CD4-positive, alpha-beta T cell (primary cell): Measurements from ENCODE around the gene CALHM4. TPM values are rescaled to one million over a fixed set of nuclear protein-coding genes. Genes with fewer than 3 reads are reported as not detected.

ENCODE experiments used
- ATAC-seq: fragments of 200-7000 bp; cut with Tn5 transposase; one replicate; pipeline ENCODE4 v1.10.0; 2022; ENCODE audit warnings: mild to moderate bottlenecking; ENCODE audit not compliant: poor library complexity
- CTCF ChIA-PET: fragments of 350-600 bp; sonication (Branson Sonifier 250); formaldehyde crosslinking; loops from one replicate; lab custom pipeline; 2021; ENCODE audit warnings: antibody characterized with exemption, inconsistent platforms; lab: Charles Lee
- POLR2A ChIA-PET: fragments of 350-600 bp; sonication (Branson Sonifier 250); formaldehyde crosslinking; loops from one replicate; lab custom pipeline; 2021; ENCODE audit warnings: antibody characterized with exemption, inconsistent platforms; lab: Charles Lee
- DNase-seq, 14 experiments: peaks; one replicate each; pipeline ENCODE4 v3.0.0-alpha.2; 2013 to 2020; ENCODE audit warnings: mixed read lengths in 2 of 14
- H3K27ac ChIP-seq, 2 donors: one replicate each; pipeline versions ENCODE4 v1.5.1 to v1.7.0; 2013; ENCODE audit warnings: low read length in 2 of 2, low read depth in 1 of 2, mild to moderate bottlenecking in 1 of 2
- H3K27me3 ChIP-seq, 2 experiments: 1 replicate in 1 of 2; 2 replicates in 1 of 2; pipeline versions ENCODE4 v1.6.1 to v1.7.0; 2013; ENCODE audit warnings: low read length in 2 of 2, control low read depth in 1 of 2, mild to moderate bottlenecking in 1 of 2, moderate library complexity in 1 of 2; ENCODE audit not compliant: insufficient read depth in 2 of 2, control insufficient read depth in 1 of 2
- H3K36me3 ChIP-seq: one replicate; pipeline ENCODE4 v1.6.1; 2013; ENCODE audit warnings: low read length, control low read depth; ENCODE audit not compliant: insufficient read depth
- H3K4me1 ChIP-seq: one replicate; pipeline ENCODE4 v1.6.1; 2013; ENCODE audit warnings: low read length, control low read depth; ENCODE audit not compliant: insufficient read depth
- H3K4me3 ChIP-seq: one replicate; pipeline ENCODE4 v1.5.1; 2013; ENCODE audit warnings: mild to moderate bottlenecking, low read length, moderate library complexity
- H3K9me3 ChIP-seq, 2 experiments: 1 replicate in 1 of 2; 2 replicates in 1 of 2; pipeline versions ENCODE4 v1.6.1 to v1.7.0; 2013; ENCODE audit warnings: low read length in 2 of 2, mild to moderate bottlenecking in 2 of 2, control low read depth in 1 of 2, moderate library complexity in 1 of 2; ENCODE audit not compliant: control insufficient read depth in 1 of 2, insufficient read depth in 1 of 2
- H3K27ac Mint-ChIP-seq: one replicate; pipeline ENCODE4 v1.8.0; 2020; ENCODE audit warnings: mixed read lengths
- H3K27me3 Mint-ChIP-seq: one replicate; pipeline ENCODE4 v1.8.0; 2021; ENCODE audit warnings: mixed read lengths
- H3K36me3 Mint-ChIP-seq: one replicate; pipeline ENCODE4 v1.8.0; 2021; ENCODE audit warnings: low read depth, mixed read lengths
- H3K4me1 Mint-ChIP-seq: one replicate; pipeline ENCODE4 v1.8.0; 2021; ENCODE audit warnings: low read depth, mixed read lengths
- H3K4me3 Mint-ChIP-seq: one replicate; pipeline ENCODE4 v1.8.0; 2020; ENCODE audit warnings: mild to moderate bottlenecking, mixed read lengths
- H3K9me3 Mint-ChIP-seq: one replicate; pipeline ENCODE4 v1.8.0; 2020; ENCODE audit warnings: mixed read lengths
- CTCF ChIP-seq: fragments of 200-600 bp; IDR thresholded peaks from one replicate; pipeline ENCODE4 v1.8.0; 2022; ENCODE audit warnings: antibody characterized with exemption, mild to moderate bottlenecking
- intact Hi-C, 2 experiments: fragments of 100-400 bp; cut with DNase I in 1 of 2; cut with micrococcal nuclease in 1 of 2; formaldehyde crosslinking; loops; one replicate each; pipeline versions ENCODE4 v1.15.1 to v1.9.0; 2023 to 2025; cut with DNase I, micrococcal nuclease
- total RNA-seq, 174 experiments: library from RNA in 2 of 174; stranded (reverse) in 2 of 174; gene quantifications; one replicate each; pipeline ENCODE4 v1.2.3 and lab custom pipeline; 2021 to 2026

Gene CALHM4
- total RNA-seq, 2 experiments from 2014 or later = not detected

DNA sequence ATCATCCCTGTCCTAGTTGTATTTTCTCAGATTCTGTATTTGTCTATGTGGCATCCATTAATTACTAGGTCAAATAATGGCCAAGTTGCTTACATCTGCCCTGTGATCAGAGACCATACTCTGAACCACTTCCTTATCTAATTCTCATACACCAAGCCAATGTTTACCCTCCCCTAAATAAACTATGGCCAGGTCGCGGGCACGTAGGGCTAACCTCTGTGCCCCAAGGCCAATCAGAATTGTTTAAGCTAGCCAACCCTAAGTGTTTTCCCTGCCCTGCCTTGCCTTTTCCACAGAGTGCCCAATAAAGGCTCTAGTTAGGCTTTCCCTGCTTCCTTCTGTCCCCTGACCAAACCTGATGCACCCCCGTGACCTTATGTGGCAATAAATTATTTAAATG is 2.8 kb upstream of the CALHM4 start:
- no peak for ATAC-seq
- Mint-ChIP-seq H3K9me3 (no peaks in the 10 kb centered on the region), H3K36me3 (no peaks in the 10 kb centered on the region), H3K27ac (no peak overlapping the region), H3K4me3 (no peak overlapping the region), H3K4me1 (no peaks in the 10 kb centered on the region), H3K27me3 (peaks cover 42% of the 10 kb centered on the region)
- DNase-seq = no peak
- ChIA-PET POLR2A (no interaction called here), CTCF (no interaction called here)
- Histone ChIP-seq H3K27me3 (peaks cover 3 to 11% of the 10 kb centered on the region in 2 experiments), H3K9me3 (no peaks in the 10 kb centered on the region), H3K27ac (no peak overlapping the region), H3K4me3 (no peak overlapping the region), H3K36me3 (no peaks in the 10 kb centered on the region), H3K4me1 (no peaks in the 10 kb centered on the region)
- no peak for TF ChIP-seq CTCF
- intact Hi-C loops = no loop called here

GRCh38 chr6:116556065-116556464 is 2.5 kb downstream of the CALHM4 start:
- ATAC-seq (no peak), DNase-seq (no peak)
- peaks cover 3 to 6% of the 10 kb centered on the region in 2 experiments for H3K27me3 ChIP-seq
- H3K4me1 ChIP-seq = no peaks in the 10 kb centered on the region
- Mint-ChIP-seq H3K9me3 (no peaks in the 10 kb centered on the region), H3K27me3 (peaks cover 22% of the 10 kb centered on the region), H3K4me1 (no peaks in the 10 kb centered on the region), H3K36me3 (no peaks in the 10 kb centered on the region), H3K27ac (no peak overlapping the region), H3K4me3 (no peak overlapping the region)
- POLR2A ChIA-PET = interaction anchor here (0.7 kb wide), 1 partner anchor 15 kb away, joined by 3 read pairs; the partner anchor contains the start of gene RWDD1
- H3K4me3 ChIP-seq = no peak overlapping the region
- no peak overlapping the region for H3K27ac ChIP-seq
- H3K9me3 ChIP-seq = no peaks in the 10 kb centered on the region
- intact Hi-C loops = no loop called here
- no peaks in the 10 kb centered on the region for H3K36me3 ChIP-seq
- TF ChIP-seq CTCF = no peak
- CTCF ChIA-PET = no interaction called here

DNA sequence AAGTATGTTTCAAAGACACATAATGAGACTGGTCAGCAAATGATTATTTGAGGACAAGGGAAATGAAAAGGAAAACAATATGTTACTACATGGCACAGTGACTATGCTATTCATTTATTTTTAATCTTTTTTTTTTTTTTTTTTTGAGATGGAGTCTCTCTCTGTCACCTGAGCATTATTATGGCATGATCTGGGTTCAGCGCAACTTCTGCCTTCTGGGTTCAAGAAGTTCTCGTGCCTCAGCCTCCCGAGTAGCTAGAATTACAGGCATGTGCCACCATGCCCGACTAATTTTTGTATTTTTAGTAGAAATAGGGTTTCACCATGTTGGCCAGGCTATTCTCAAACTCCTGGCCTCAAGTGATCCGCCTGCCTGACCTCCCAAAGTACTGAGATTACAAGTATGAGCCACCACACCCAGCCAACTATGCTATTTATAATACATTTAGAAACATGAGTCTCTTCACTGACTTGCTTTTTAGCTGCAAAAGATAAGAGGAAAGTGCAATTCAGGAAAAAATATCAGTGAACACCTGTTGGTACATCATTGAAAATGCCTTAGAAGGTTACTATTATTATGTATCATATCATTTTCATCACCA is 3.4 kb downstream of the CALHM4 start:
- TF ChIP-seq CTCF = no peak
- Histone ChIP-seq H3K4me3 (no peak overlapping the region), H3K4me1 (no peaks in the 10 kb centered on the region), H3K9me3 (no peaks in the 10 kb centered on the region), H3K27me3 (peaks cover 3 to 6% of the 10 kb centered on the region in 2 experiments), H3K27ac (no peak overlapping the region), H3K36me3 (no peaks in the 10 kb centered on the region)
- H3K9me3 Mint-ChIP-seq = no peaks in the 10 kb centered on the region
- H3K36me3 Mint-ChIP-seq = no peaks in the 10 kb centered on the region
- no peak overlapping the region for H3K4me3 Mint-ChIP-seq
- H3K27me3 Mint-ChIP-seq = peaks cover 19% of the 10 kb centered on the region
- no peak overlapping the region for H3K27ac Mint-ChIP-seq
- DNase-seq = no peak
- ATAC-seq = no peak
- ChIA-PET POLR2A (no interaction called here), CTCF (no interaction called here)
- H3K4me1 Mint-ChIP-seq = no peaks in the 10 kb centered on the region
- intact Hi-C loops = no loop called here
